ENCODE results near the gene ZNF341. TPM values are rescaled to one million over a fixed set of nuclear protein-coding genes. Genes with fewer than 3 reads are reported as not detected.

Gene ZNF341
- total RNA-seq, 4 donors from 2014 or later, result 4.6 to 7.6 (median 5.8) TPM

DNA sequence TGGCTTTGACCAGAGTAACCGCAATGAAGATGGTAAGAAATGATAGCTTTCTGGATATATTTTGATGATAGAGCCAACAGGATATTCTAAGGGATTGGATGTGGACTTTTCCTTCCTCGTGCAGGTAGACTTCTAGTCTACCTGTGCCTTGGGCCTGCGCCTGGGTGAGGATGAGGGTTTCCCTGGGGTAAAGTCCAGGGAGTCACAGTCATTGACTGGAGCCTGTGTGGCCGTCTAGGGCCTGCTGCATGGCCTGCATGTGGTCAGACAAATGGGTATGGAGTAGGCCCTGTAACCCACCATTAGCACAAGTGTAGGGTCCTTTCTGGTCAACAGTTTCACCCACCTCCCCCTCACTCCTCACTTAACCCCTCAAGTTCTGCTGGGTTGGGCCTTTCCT, 66.6 kb downstream of the ZNF341 start:
- no peak for DNase-seq (ENCODE audit: low spot score in 2 of 2)
- Histone ChIP-seq H3K4me1 (no peaks in the 10 kb centered on the region), H3K36me3 (no peaks in the 10 kb centered on the region), H3K27me3 (no peaks in the 10 kb centered on the region), H3K9me3 (no peaks in the 10 kb centered on the region), H3K27ac (no peak overlapping the region), H3K4me3 (no peak overlapping the region)
- 86% methylated on average over 4 of the region's 4 CpGs for WGBS
- no peak for TF ChIP-seq POLR2A (IDR thresholded peaks at IDR 0.05)
- no peak for TF ChIP-seq POLR2AphosphoS5 (IDR thresholded peaks at IDR 0.05)
- TF ChIP-seq, protein P1, sequence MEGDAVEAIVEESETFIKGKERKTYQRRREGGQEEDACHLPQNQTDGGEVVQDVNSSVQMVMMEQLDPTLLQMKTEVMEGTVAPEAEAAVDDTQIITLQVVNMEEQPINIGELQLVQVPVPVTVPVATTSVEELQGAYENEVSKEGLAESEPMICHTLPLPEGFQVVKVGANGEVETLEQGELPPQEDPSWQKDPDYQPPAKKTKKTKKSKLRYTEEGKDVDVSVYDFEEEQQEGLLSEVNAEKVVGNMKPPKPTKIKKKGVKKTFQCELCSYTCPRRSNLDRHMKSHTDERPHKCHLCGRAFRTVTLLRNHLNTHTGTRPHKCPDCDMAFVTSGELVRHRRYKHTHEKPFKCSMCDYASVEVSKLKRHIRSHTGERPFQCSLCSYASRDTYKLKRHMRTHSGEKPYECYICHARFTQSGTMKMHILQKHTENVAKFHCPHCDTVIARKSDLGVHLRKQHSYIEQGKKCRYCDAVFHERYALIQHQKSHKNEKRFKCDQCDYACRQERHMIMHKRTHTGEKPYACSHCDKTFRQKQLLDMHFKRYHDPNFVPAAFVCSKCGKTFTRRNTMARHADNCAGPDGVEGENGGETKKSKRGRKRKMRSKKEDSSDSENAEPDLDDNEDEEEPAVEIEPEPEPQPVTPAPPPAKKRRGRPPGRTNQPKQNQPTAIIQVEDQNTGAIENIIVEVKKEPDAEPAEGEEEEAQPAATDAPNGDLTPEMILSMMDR (IDR thresholded peaks at IDR 0.05), result no peak
- TF ChIP-seq EP300 (IDR thresholded peaks at IDR 0.05), result no peak

DNA sequence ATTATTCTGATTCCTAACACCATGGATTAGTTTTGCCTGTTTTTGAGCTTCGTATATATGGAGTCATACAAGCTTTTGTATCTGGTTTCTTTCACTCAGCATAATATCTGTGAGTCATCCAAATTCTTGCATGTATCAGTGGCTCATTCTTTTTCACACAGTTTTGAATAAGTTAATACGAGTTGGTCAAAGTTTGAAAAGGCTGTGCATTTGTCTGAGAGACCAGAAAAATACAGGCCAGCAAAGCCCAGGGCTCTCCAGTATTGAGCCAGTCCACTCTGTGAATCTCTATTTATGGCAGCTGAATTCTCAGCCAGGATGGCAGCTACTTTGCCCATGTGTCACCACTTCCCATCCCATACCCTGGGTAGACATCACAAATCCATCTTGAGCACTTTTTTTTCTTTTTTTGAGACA, 72.1 kb downstream of the ZNF341 start:
- 29% methylated on average over 2 of the region's 2 CpGs for WGBS
- TF ChIP-seq EP300 (IDR thresholded peaks at IDR 0.05), result no peak
- TF ChIP-seq POLR2A (IDR thresholded peaks at IDR 0.05), result no peak
- no peak for TF ChIP-seq POLR2AphosphoS5 (IDR thresholded peaks at IDR 0.05)
- TF ChIP-seq, protein P1 (IDR thresholded peaks at IDR 0.05), result no peak
- Histone ChIP-seq H3K4me1 (no peaks in the 10 kb centered on the region), H3K9me3 (no peaks in the 10 kb centered on the region), H3K27ac (no peak overlapping the region), H3K4me3 (no peak overlapping the region), H3K27me3 (no peaks in the 10 kb centered on the region), H3K36me3 (no peaks in the 10 kb centered on the region)
- no peak for DNase-seq (ENCODE audit: low spot score in 2 of 2)

DNA sequence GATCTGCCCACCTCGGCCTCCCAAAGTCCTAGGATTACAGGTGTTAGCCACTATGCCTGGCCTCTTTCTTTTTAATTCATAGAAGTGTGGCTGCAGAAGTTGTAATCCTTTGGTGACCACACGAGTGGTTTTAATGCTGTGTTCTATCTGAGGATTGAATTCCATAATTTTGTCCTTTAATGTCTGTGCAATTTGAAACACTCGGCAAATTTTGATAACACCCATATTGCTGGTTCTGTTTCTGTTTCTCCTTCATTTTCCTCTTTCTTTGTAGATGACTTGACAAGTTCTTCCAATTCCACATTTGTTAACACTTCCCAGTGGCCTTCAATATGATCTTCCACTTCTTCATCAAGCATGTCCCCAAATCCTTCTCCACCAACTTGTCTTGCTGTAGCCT, 76.6 kb downstream of the ZNF341 start:
- TF ChIP-seq, protein P1 (IDR thresholded peaks at IDR 0.05), result no peak
- no peak for TF ChIP-seq POLR2AphosphoS5 (IDR thresholded peaks at IDR 0.05)
- no peak for TF ChIP-seq POLR2A (IDR thresholded peaks at IDR 0.05)
- no peak for TF ChIP-seq EP300 (IDR thresholded peaks at IDR 0.05)
- Histone ChIP-seq H3K36me3 (no peaks in the 10 kb centered on the region), H3K9me3 (no peaks in the 10 kb centered on the region), H3K27ac (no peak overlapping the region), H3K4me1 (peaks cover 20% of the 10 kb centered on the region), H3K4me3 (no peak overlapping the region), H3K27me3 (no peaks in the 10 kb centered on the region)
- 90% methylated on average over 3 of the region's 3 CpGs for WGBS
- no peak for DNase-seq (ENCODE audit: low spot score in 2 of 2)

DNA sequence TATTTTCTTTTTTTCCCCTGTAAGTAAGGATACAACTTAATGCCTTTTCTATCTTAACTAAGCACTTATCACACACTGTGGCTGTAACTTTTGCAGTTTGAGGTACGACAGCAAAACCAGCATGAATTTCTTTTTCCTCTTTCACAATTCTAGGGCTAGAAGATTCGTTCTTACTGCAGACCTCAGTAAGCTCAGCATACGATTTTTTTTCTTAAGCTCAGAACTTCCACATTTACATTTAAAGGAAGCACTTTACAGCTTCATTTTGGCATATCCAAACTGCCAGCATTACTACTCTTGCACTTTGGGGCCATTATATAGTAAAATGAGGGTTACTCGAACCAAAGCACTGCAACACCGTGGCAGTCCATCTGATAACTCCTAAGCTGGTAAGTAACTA, 78.5 kb downstream of the ZNF341 start:
- no peak for TF ChIP-seq EP300 (IDR thresholded peaks at IDR 0.05)
- 65% methylated on average over 5 of the region's 5 CpGs for WGBS
- Histone ChIP-seq H3K9me3 (no peaks in the 10 kb centered on the region), H3K4me1 (peaks cover 37% of the 10 kb centered on the region), H3K27ac (no peak overlapping the region), H3K4me3 (no peak overlapping the region), H3K27me3 (no peaks in the 10 kb centered on the region), H3K36me3 (no peaks in the 10 kb centered on the region)
- DNase-seq (ENCODE audit: low spot score in 2 of 2), result no peak

DNA sequence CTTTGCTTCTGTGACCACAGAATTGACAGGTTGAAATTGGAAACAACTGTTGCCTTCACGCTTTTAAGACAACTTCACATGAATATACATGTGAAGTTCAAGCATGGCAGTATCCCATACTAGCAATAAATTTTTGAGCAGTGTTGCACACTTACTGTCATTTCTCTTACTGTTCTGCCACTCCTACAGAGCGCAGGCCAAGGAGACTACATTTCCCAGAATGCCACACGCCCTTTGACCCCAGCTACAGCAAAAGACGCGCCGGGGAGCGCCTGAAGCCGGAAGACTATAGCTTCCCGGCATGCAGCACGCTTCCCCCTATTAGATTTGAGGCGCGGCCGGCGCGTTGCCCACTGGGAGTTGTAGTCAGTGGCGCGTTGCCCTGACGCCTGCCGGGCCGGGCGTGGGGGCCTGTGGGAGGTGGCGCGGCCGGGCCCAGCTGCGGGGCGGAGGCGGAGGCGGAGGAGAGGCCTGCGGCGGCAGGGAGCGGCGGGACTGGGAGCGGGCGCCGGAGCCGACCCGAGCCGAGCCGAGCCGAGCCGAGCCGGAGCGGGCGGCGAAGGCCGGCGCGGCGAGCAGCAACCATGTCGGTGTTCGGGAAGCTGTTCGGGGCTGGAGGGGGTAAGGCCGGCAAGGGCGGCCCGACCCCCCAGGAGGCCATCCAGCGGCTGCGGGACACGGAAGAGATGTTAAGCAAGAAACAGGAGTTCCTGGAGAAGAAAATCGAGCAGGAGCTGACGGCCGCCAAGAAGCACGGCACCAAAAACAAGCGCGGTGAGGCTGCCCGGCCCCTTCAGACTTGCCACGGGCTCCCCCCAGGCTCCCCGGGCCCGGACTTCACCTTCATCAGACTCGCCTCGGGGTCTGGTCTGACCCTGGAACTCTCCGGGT, 79.3 kb downstream of the ZNF341 start, which contains the start of gene CHMP4B:
Gene CHMP4B (plus strand): TSS at position 464 of the 891 bp plus-strand sequence. CDS start 121 bp downstream, at position 585.
- Histone ChIP-seq H3K4me3 (peak within 1 kb of the TSS; percentile 75), H3K9me3 (no peaks in the 10 kb centered on the region), H3K4me1 (peaks cover 45% of the 10 kb centered on the region), H3K36me3 (no peaks in the 10 kb centered on the region), H3K27ac (peak within 1 kb of the TSS; percentile 96), H3K27me3 (no peaks in the 10 kb centered on the region)
- TF ChIP-seq EP300 (IDR thresholded peaks at IDR 0.05) (no peak), POLR2A (IDR thresholded peaks at IDR 0.05) (peak; percentile 70 to 92), POLR2AphosphoS5 (IDR thresholded peaks at IDR 0.05) (peak; percentile 6 to 58 (median 56))
- TF ChIP-seq, protein P1 (IDR thresholded peaks at IDR 0.05), result no peak
- peak; percentile 99 for DNase-seq (ENCODE audit: low spot score in 2 of 2)
- WGBS, result under 1% methylated on average over 31 of the region's 71 CpGs
